Activated CD4-positive, CD25-positive, alpha-beta regulatory T cell treated with anti-CD3 and anti-CD28 coated beads, Interleukin-2, amount 50 U/mL, for 16 hours (primary cell): ENCODE data around the gene SCUBE3.

Source experiments
- DNase-seq: peaks from one replicate; pipeline ENCODE4 v3.0.0-alpha.2; 2020; ENCODE audit warnings: low read depth, low spot score

Gene SCUBE3

GRCh38 chr6:35299674-35300073 is 85.9 kb downstream of the SCUBE3 start:
- DNase-seq = no peak

- no peak for DNase-seq
These were observed 87.1 kb downstream of the SCUBE3 start for GRCh38 chr6:35300848-35301247.
